ENCODE results near the gene C13orf42. TPM values are rescaled to one million over a fixed set of nuclear protein-coding genes. Genes with fewer than 3 reads are reported as not detected.

The C13orf42 gene
- total RNA-seq (2021; fragmentation: NEBNext Ultra II Directional; extraction: Animal tissue kit (Norgen Biotek cat#: 25700)) = not detected
- long read RNA-seq = 0 reads

- no peak for DNase-seq
- Mint-ChIP-seq H3K4me3 (no peak within 1 kb of the TSS), H3K27me3 (ENCODE audit: insufficient read depth) (peaks cover 23% of the 10 kb centered on the region), H3K27ac (no peak within 1 kb of the TSS), H3K9me3 (no peaks in the 10 kb centered on the region), H3K36me3 (ENCODE audit: low read depth) (no peaks in the 10 kb centered on the region), H3K4me1 (ENCODE audit: low read depth) (no peaks in the 10 kb centered on the region)
- no peak for TF ChIP-seq CTCF (IDR thresholded peaks at IDR 0.05)
Measured at GRCh38 chr13:51111174-51111573, at the start of gene C13orf42. Gene C13orf42 (minus strand): TSS chr13:51111274. CDS start chr13:51111209, 65 bp downstream.

- Mint-ChIP-seq H3K4me1 (ENCODE audit: low read depth) (peaks cover 5% of the 10 kb centered on the region; the same call in 1 of the 2 replicates), H3K36me3 (ENCODE audit: low read depth) (no peaks in the 10 kb centered on the region), H3K27ac (no peak overlapping the region), H3K4me3 (no peak overlapping the region), H3K27me3 (ENCODE audit: insufficient read depth) (peaks cover 20% of the 10 kb centered on the region), H3K9me3 (no peaks in the 10 kb centered on the region)
- no peak for TF ChIP-seq CTCF (IDR thresholded peaks at IDR 0.05)
- no peak for DNase-seq
Measured at GRCh38 chr13:51158880-51159518, 47.9 kb upstream of the C13orf42 start.

DNA sequence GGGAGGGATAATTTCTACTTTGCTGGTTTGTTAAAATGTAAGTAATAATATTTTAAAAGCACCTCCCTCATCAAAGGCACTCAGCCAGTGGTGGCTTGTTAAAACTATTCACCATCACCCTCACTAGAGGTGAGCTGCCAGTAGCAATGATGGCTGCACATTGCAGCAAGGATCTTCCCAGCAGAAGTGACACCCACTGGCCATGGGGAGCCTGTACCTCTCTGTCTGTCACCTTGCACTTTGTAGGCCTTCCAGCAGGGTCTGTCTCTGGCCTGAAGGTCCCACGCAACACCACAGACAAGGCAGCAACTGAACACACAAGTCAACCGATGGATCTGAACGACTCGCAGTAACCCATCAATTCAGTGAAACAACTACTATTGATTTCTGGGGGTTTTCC is 47.3 kb upstream of the C13orf42 start:
- Mint-ChIP-seq H3K27me3 (ENCODE audit: insufficient read depth) (peaks cover 20% of the 10 kb centered on the region), H3K4me1 (ENCODE audit: low read depth) (peaks cover 7% of the 10 kb centered on the region; the same call in 1 of the 2 replicates), H3K36me3 (ENCODE audit: low read depth) (no peaks in the 10 kb centered on the region), H3K4me3 (no peak overlapping the region), H3K27ac (no peak overlapping the region), H3K9me3 (no peaks in the 10 kb centered on the region)
- no peak for DNase-seq
- TF ChIP-seq CTCF (IDR thresholded peaks at IDR 0.05) = no peak

DNA sequence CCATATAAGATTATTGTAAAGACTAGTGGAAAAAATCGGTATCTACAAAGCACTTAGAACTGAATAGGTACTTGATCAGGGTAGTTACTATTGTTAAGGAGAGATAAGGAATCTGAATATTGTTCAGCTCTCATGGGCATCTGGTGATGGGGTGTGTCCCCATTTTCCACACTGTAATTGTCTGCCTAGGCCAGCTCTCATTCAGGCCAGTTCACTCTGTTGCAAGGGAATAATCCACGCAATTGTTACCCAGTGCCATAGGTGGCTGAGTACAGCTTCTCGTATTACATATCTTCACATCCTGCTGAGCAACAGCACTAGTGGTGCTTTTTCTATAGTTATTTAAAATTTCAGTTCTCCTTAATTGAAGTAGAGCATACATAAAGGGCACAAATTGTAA is 45.6 kb upstream of the C13orf42 start:
- Mint-ChIP-seq H3K27ac (no peak overlapping the region), H3K4me3 (no peak overlapping the region), H3K27me3 (ENCODE audit: insufficient read depth) (peaks cover 23% of the 10 kb centered on the region), H3K4me1 (ENCODE audit: low read depth) (peaks cover 7% of the 10 kb centered on the region; the same call in 1 of the 2 replicates), H3K36me3 (ENCODE audit: low read depth) (no peaks in the 10 kb centered on the region), H3K9me3 (no peaks in the 10 kb centered on the region)
- DNase-seq = no peak
- no peak for TF ChIP-seq CTCF (IDR thresholded peaks at IDR 0.05)

- Mint-ChIP-seq H3K9me3 (no peaks in the 10 kb centered on the region), H3K27ac (no peak overlapping the region), H3K4me1 (ENCODE audit: low read depth) (peaks cover 7% of the 10 kb centered on the region; the same call in 1 of the 2 replicates), H3K4me3 (no peak overlapping the region), H3K36me3 (ENCODE audit: low read depth) (no peaks in the 10 kb centered on the region), H3K27me3 (ENCODE audit: insufficient read depth) (peaks cover 27% of the 10 kb centered on the region)
- no peak for TF ChIP-seq CTCF (IDR thresholded peaks at IDR 0.05)
- no peak for DNase-seq
Measured at GRCh38 chr13:51155776-51156515, 44.9 kb upstream of the C13orf42 start.

Data from HFFc6 (cell line).